Panc1 (cell line): ENCODE results near the gene KCNAB1. TPM values are rescaled to one million over a fixed set of nuclear protein-coding genes. Genes with fewer than 3 reads are reported as not detected.

Source experiments
- ATAC-seq: fragments of 200-7000 bp; cut with Tn5 transposase; 2 replicates; pipeline ENCODE4 v1.9.1; 2020; ENCODE audit warnings: mild to moderate bottlenecking, moderate library complexity
- BruUV-seq: library from RNA; stranded (reverse); fragments of 400-500 nt; replicated peaks from 2 replicates; lab custom pipeline; 2021; lab: Mats Ljungman, UMichigan
- CTCF ChIA-PET: fragments of 300-600 bp; sonication (Branson Sonifier 250); formaldehyde crosslinking; loops from one replicate; lab custom pipeline; 2022; ENCODE audit warnings: antibody characterized with exemption; lab: Charles Lee
- POLR2A ChIA-PET: fragments of 300-600 bp; sonication (Branson Sonifier 250); formaldehyde crosslinking; loops from one replicate; lab custom pipeline; 2022; ENCODE audit warnings: antibody characterized with exemption; lab: Charles Lee
- DNase-seq: peaks from one replicate; pipeline ENCODE4 v3.0.0-alpha.2; 2010; ENCODE audit warnings: low read depth, low spot score
- H3K27ac ChIP-seq: 2 replicates; pipeline ENCODE4 v1.5.1; 2011; ENCODE audit warnings: mild to moderate bottlenecking, low read length, inconsistent platforms
- H3K27me3 ChIP-seq: fragments of 200-500 bp; sonication (Bioruptor generic); 2 replicates; pipeline ENCODE4 v1.6.0; 2014; ENCODE audit warnings: low read length, inconsistent platforms; ENCODE audit not compliant: control insufficient read depth, insufficient read depth
- H3K36me3 ChIP-seq: fragments of 200-500 bp; sonication (Bioruptor generic); 2 replicates; pipeline ENCODE4 v1.5.1; 2014; ENCODE audit warnings: inconsistent platforms, mild to moderate bottlenecking, low read length, moderate library complexity; ENCODE audit not compliant: control insufficient read depth, insufficient read depth
- H3K4me1 ChIP-seq: 2 replicates; pipeline ENCODE4 v1.5.1; 2011; ENCODE audit warnings: inconsistent platforms, mild to moderate bottlenecking, low read length, moderate library complexity; ENCODE audit not compliant: control insufficient read depth, insufficient read depth
- H3K4me3 ChIP-seq, 2 experiments: 2 replicates each; pipeline ENCODE4 v1.5.1; 2011 to 2012; ENCODE audit warnings: low read depth in 2 of 2, low read length in 2 of 2, mild to moderate bottlenecking in 2 of 2, inconsistent platforms in 1 of 2, moderate library complexity in 1 of 2
- H3K9me3 ChIP-seq: fragments of 200-500 bp; sonication (Bioruptor generic); 2 replicates; pipeline ENCODE4 v1.5.1; 2014; ENCODE audit warnings: low read depth, mild to moderate bottlenecking, inconsistent platforms, low read length, moderate library complexity; ENCODE audit not compliant: control insufficient read depth, insufficient read depth
- CTCF ChIP-seq: fragments of 450-650 bp; IDR thresholded peaks from 2 replicates; pipeline ENCODE4 v1.5.1; 2017; ENCODE audit warnings: mild to moderate bottlenecking
- POLR2AphosphoS5 ChIP-seq: IDR thresholded peaks from 2 replicates; pipeline ENCODE4 v1.6.1; 2012; ENCODE audit warnings: mild to moderate bottlenecking, low read depth, low read length, moderate library complexity
- REST ChIP-seq, 2 experiments: IDR thresholded peaks; 2 replicates each; pipeline ENCODE4 v1.6.1; 2011 to 2012; ENCODE audit warnings: low read depth in 2 of 2, control low read depth in 1 of 2, low read length in 1 of 2, mild to moderate bottlenecking in 1 of 2, moderate library complexity in 1 of 2; ENCODE audit not compliant: insufficient read depth in 1 of 2
- SIN3A ChIP-seq: IDR thresholded peaks from 2 replicates; pipeline ENCODE4 v1.6.1; 2012; ENCODE audit warnings: low read depth, mild to moderate bottlenecking, low read length, moderate library complexity, borderline replicate concordance; ENCODE audit not compliant: insufficient read depth
- TCF7L2 ChIP-seq: IDR thresholded peaks from 2 replicates; pipeline ENCODE4 v1.6.1; 2011; ENCODE audit warnings: mild to moderate bottlenecking, low read depth, low read length, inconsistent platforms
- in situ Hi-C: cut with HindIII; loops from 2 replicates; pipeline ENCODE4 v1.10.0; 2016; ENCODE audit warnings: low sequenced_read_pairs, low pct_unique_long_range_greater_than_20kb
- intact Hi-C: fragments of 100-400 bp; cut with micrococcal nuclease; formaldehyde crosslinking; loops from one replicate; pipeline ENCODE4 v1.10.0; 2022; ENCODE audit not compliant: unreplicated experiment
- total RNA-seq: library from RNA; stranded (reverse); gene quantifications from one replicate; pipeline ENCODE4 v1.2.1, GENCODE V29; 2021; ENCODE audit not compliant: unreplicated experiment

The KCNAB1 gene
- total RNA-seq, 1 experiment from 2014 or later = not detected

GRCh38 chr3:156201411-156202405 is 81.3 kb downstream of the KCNAB1 start:
- DNase-seq = no peak
- CTCF ChIA-PET = no interaction called here
- ATAC-seq = no peak
- H3K36me3 ChIP-seq = no peaks in the 10 kb centered on the region
- in situ Hi-C loops = no loop called here
- no peaks in the 10 kb centered on the region for H3K4me1 ChIP-seq
- H3K9me3 ChIP-seq = no peaks in the 10 kb centered on the region
- intact Hi-C loops = no loop called here
- no TSS peak for BruUV-seq
- no peak overlapping the region for H3K27ac ChIP-seq
- peaks cover 4% of the 10 kb centered on the region; the same call in 1 of the 2 replicates for H3K27me3 ChIP-seq
- POLR2A ChIA-PET = no interaction called here
- TF ChIP-seq CTCF (no peak), SIN3A (no peak), REST (IDR thresholded peaks at IDR 0.05; ENCODE audit: insufficient read depth in 1 of 2, low read depth in 2 of 2, low read length in 1 of 2) (no peak), TCF7L2 (no peak), POLR2AphosphoS5 (no peak)
- H3K4me3 ChIP-seq = no peak overlapping the region

GRCh38 chr3:156206157-156206556 is 85.8 kb downstream of the KCNAB1 start:
- Histone ChIP-seq H3K27ac (no peak overlapping the region), H3K27me3 (peaks cover 4% of the 10 kb centered on the region; the same call in 1 of the 2 replicates), H3K36me3 (no peaks in the 10 kb centered on the region), H3K4me1 (no peaks in the 10 kb centered on the region), H3K9me3 (no peaks in the 10 kb centered on the region), H3K4me3 (no peak overlapping the region)
- in situ Hi-C loops = no loop called here
- intact Hi-C loops = no loop called here
- POLR2A ChIA-PET = no interaction called here
- TF ChIP-seq POLR2AphosphoS5 (no peak), TCF7L2 (no peak), REST (IDR thresholded peaks at IDR 0.05; ENCODE audit: insufficient read depth in 1 of 2, low read depth in 2 of 2, low read length in 1 of 2) (no peak), SIN3A (no peak), CTCF (no peak)
- CTCF ChIA-PET = no interaction called here
- no TSS peak for BruUV-seq
- ATAC-seq = no peak
- no peak for DNase-seq
